Small intestine (tissue), 16 donors: ENCODE measurements around the gene TRMT11. TPM values are rescaled to one million over a fixed set of nuclear protein-coding genes. Genes with fewer than 3 reads are reported as not detected.

Experiments
- DNase-seq, 2 donors: peaks; one replicate each; pipeline versions ENCODE4 v3.0.0 to v3.0.0-alpha.2; 2013
- FAIRE-seq: peaks from 2 replicates; lab custom pipeline; 2012; peaks lifted over from hg19 to GRCh38; lab: Jason Lieb, UNC
- H3K27ac ChIP-seq, 3 donors: one replicate each; pipeline ENCODE4 v1.5.1; 2013; ENCODE audit warnings: low read length in 2 of 3, mild to moderate bottlenecking in 2 of 3, control low read depth in 1 of 3, inconsistent platforms in 1 of 3, low read depth in 1 of 3, moderate library complexity in 1 of 3
- H3K27me3 ChIP-seq, 3 donors: one replicate each; pipeline ENCODE4 v1.6.1; 2013; ENCODE audit warnings: low read length in 3 of 3, inconsistent platforms in 1 of 3; ENCODE audit not compliant: control insufficient read depth in 3 of 3, insufficient read depth in 3 of 3
- H3K36me3 ChIP-seq, 3 donors: one replicate each; pipeline ENCODE4 v1.6.1; 2013; ENCODE audit warnings: low read length in 3 of 3, inconsistent platforms in 1 of 3, low read depth in 1 of 3, mild to moderate bottlenecking in 1 of 3, moderate library complexity in 1 of 3; ENCODE audit not compliant: control insufficient read depth in 3 of 3, insufficient read depth in 2 of 3
- H3K4me1 ChIP-seq, 3 donors: one replicate each; pipeline ENCODE4 v1.6.1; 2013; ENCODE audit warnings: low read length in 2 of 3, inconsistent platforms in 1 of 3, low read depth in 1 of 3, mild to moderate bottlenecking in 1 of 3, moderate library complexity in 1 of 3; ENCODE audit not compliant: control insufficient read depth in 3 of 3, insufficient read depth in 2 of 3
- H3K4me3 ChIP-seq, 3 donors: one replicate each; pipeline ENCODE4 v1.5.1; 2013; ENCODE audit warnings: low read length in 3 of 3, control low read depth in 1 of 3, inconsistent platforms in 1 of 3, low read depth in 1 of 3, mild to moderate bottlenecking in 1 of 3, moderate library complexity in 1 of 3
- H3K9me3 ChIP-seq, 2 donors: one replicate each; pipeline ENCODE4 v1.6.1; 2013; ENCODE audit warnings: low read depth in 1 of 2, low read length in 1 of 2; ENCODE audit not compliant: control insufficient read depth in 2 of 2, insufficient read depth in 1 of 2
- WGBS, 3 donors: extraction: QIAGEN DNeasy Blood & Tissue Kit; methylation state at CpG; one replicate each; pipeline ENCODE4 v1.1.7; 2013; 5-methylcytosine and 5-hydroxymethylcytosine counted together
- long read RNA-seq, 10 donors: transcript quantifications; one replicate each; lab custom pipeline, GENCODE V29; 2026
- polyA plus RNA-seq, 4 donors: library from polyadenylated mRNA; stranded (reverse) in 3 of 4; unstranded in 1 of 4; fragments of 200-250 nt in 3 of 4; fragments of 120-200 nt in 1 of 4; gene quantifications; one replicate each; pipeline versions ENCODE4 v1.2.1 to v1.2.3, GENCODE V29; 2013
- donor health status: healthy with polysubstance abuse.
- donor health status: control.
- donor health status: control.
- donor health status: Bipolar disorder and iron deficiency.
- donor health status: healthy.

The TRMT11 gene
- polyA plus RNA-seq, result 10 to 100 TPM; 11.1 to 21.3 (median 14.4) TPM
- long read RNA-seq, donor 1, transcript TRMT11-201 (13 exons, 1,565 nt), result major isoform, 12 of 12 reads
- long read RNA-seq, donor 1, partial matches to known transcripts, result 0 of 12 reads
- long read RNA-seq, donor 1, other reads (novel, unspliced or antisense), result 0 of 12 reads
- long read RNA-seq, donor 2, partial matches to known transcripts, result 0 of 4 reads
- long read RNA-seq, donor 2, other reads (novel, unspliced or antisense), result 0 of 4 reads
- long read RNA-seq, donor 3, transcript TRMT11-201 (13 exons, 1,565 nt), result major isoform, 5 of 5 reads
- long read RNA-seq, donor 3, partial matches to known transcripts, result 0 of 5 reads
- long read RNA-seq, donor 3, other reads (novel, unspliced or antisense), result 0 of 5 reads
- long read RNA-seq, donor 4, result 0 reads
- long read RNA-seq, donor 5, result 0 reads
- long read RNA-seq, donor 6, transcript TRMT11-201 (13 exons, 1,565 nt), result major isoform, 7 of 7 reads
- long read RNA-seq, donor 6, partial matches to known transcripts, result 0 of 7 reads
- long read RNA-seq, donor 6, other reads (novel, unspliced or antisense), result 0 of 7 reads
- long read RNA-seq, donor 7, partial matches to known transcripts, result 0 of 4 reads
- long read RNA-seq, donor 7, other reads (novel, unspliced or antisense), result 0 of 4 reads
- long read RNA-seq, donor 8, partial matches to known transcripts, result 0 of 1 reads
- long read RNA-seq, donor 8, other reads (novel, unspliced or antisense), result 0 of 1 reads
- long read RNA-seq, donor 9, partial matches to known transcripts, result 0 of 1 reads
- long read RNA-seq, donor 9, other reads (novel, unspliced or antisense), result 0 of 1 reads
- long read RNA-seq, donor 10, partial matches to known transcripts, result 0 of 4 reads
- long read RNA-seq, donor 10, other reads (novel, unspliced or antisense), result 0 of 4 reads

DNA sequence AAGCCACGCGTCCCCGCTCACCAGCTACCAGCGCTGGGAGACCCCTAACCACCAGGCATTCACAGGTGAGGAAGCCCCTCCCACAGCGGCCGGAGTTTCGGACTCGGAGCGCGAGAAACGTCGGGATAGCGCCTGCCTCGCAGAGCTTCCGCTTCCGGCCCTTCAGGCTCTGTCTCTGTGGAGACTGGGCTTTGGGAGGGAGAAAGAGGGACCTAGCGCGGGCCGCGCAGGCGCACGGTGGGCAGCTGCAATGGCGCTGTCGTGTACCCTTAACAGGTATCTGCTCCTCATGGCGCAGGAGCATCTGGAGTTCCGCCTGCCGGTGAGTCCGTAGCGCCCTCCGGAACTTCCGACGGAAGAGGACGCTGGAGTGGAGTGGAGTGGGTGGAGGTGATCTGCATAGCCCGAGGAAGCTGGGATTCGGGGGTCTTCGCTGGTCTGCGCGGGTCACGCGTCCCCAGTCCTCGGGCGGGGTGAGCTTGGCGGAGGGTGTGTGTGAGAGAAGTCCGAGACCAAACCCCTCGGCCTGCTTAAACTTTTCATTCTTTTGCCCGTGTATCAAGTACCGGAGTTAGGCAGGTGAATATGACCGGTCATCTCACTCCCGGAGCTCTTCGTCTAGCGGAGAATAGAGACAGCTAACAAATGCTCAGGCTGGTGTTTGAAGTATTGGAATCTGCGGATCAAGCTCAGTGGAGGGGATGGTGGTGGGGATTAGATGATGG, at the start of gene TRMT11:
TRMT11 (plus strand) TSS at position 240 of the 725 bp plus-strand sequence; CDS start at position 251, 11 bp downstream.
- peaks cover 7 to 26% (median 16%) of the 10 kb centered on the region in 3 donors for H3K4me1 ChIP-seq
- 0 to 1% (median 0%) methylated on average over 51 to 52 of the region's 52 CpGs for WGBS, 3 donors
- peak within 1 kb of the TSS; percentile 79 to 82 (median 80) for H3K4me3 ChIP-seq

DNA sequence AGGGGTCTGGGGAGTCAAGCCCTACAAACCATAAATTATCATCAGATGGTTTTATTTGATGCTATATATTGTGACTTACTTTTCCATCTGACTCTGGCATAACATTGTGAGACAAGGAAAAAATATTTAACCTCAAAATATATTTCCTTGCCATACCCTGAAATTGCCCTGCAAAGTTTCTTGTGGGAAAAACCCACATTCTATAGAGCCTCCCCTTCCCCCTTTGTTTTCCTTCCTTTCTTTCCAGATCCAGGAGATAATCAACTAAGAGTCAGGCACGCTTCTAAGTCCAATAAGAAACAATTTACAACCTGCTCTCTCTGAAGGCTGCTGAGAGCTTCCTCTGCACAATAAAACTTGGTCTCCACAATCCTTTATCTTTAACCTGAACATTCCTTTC, 47.3 kb upstream of the TRMT11 start:
- WGBS, 3 donors, result 12 to 42% (median 35%) methylated on average over 1 of the region's 1 CpG
- FAIRE-seq (no peak), DNase-seq (no peak)
- H3K9me3 ChIP-seq, result no peaks in the 10 kb centered on the region
- no peaks in the 10 kb centered on the region for H3K36me3 ChIP-seq
- H3K27me3 ChIP-seq, result no peaks in the 10 kb centered on the region
- H3K4me1 ChIP-seq, result peaks cover 0 to 19% (median 2%) of the 10 kb centered on the region in 3 donors
- no peak overlapping the region for H3K27ac ChIP-seq
- no peak overlapping the region for H3K4me3 ChIP-seq

More for the DNA sequence above, at the start of gene TRMT11:
- DNase-seq (peak; percentile 88 to 95), FAIRE-seq (no peak)
- Histone ChIP-seq H3K9me3 (no peaks in the 10 kb centered on the region), H3K36me3 (peaks cover 0 to 3% (median 0%) of the 10 kb centered on the region in 3 donors), H3K27ac (peak within 1 kb of the TSS; percentile 82 to 94 (median 90)), H3K27me3 (no peaks in the 10 kb centered on the region)

DNA sequence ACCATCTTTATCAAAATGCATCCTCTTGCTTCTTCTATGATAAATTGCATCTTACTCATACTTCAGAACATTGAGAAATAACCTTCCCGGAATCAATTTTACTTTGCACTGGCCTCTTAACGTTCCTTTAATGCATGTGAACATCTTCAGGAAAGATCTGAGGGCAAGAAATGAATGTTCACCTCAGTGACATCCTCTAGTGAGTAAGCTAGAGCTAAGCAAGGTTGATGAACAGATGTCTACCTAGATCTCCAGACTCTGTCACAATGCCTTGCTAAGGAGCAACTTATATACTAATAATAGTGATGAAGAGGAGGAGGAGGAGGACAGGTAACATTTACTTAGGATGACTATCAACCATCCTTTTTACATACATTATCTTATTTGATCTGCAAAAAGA, 46.5 kb upstream of the TRMT11 start:
- FAIRE-seq (no peak), DNase-seq (no peak)
- Histone ChIP-seq H3K4me3 (no peak overlapping the region), H3K27me3 (no peaks in the 10 kb centered on the region), H3K4me1 (peaks cover 0 to 19% (median 2%) of the 10 kb centered on the region in 3 donors), H3K27ac (no peak overlapping the region), H3K9me3 (no peaks in the 10 kb centered on the region), H3K36me3 (no peaks in the 10 kb centered on the region)
- 77 to 93% (median 80%) methylated on average over 2 of the region's 2 CpGs for WGBS, 3 donors

DNA sequence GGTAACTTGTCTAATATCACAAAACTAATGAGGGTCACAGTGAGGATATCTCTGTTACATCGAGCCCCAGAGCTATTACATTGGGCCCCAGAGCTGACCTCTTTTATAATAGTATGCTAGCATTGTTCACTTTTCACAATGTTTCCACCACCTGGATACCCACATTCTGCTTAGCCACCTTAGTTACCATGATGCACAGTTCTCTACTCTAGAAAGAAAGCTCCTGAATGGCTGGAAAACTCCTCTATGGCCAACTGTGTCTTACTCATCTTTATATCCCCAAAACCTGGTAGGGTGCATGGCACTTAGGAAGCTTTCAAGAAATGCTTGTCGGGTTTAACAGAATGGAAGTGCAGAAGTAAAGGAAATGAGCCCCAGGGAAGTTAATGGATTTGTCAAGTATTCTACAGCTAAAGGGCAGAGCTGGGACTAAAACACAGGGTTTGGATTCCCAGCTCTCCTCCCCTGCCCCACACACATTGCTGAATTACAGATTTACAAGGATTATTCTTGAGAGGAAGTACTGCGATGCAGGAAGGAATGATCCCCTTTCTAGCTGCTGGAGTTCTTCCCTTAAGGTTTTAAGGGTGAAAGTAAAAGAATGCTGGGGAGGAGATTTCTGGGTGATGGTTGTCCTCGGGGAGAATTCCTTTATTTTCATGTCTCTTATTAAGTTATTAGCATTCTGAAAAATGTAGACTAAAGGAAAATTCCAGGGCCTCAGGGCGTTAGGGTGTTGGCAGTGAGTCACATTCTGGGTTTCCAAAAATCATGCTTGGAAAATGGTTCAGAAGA, 45.9 kb upstream of the TRMT11 start:
- DNase-seq (no peak), FAIRE-seq (no peak)
- Histone ChIP-seq H3K27me3 (no peaks in the 10 kb centered on the region), H3K4me3 (no peak overlapping the region), H3K27ac (no peak overlapping the region), H3K36me3 (no peaks in the 10 kb centered on the region), H3K9me3 (no peaks in the 10 kb centered on the region), H3K4me1 (peaks cover 0 to 24% (median 2%) of the 10 kb centered on the region in 3 donors)
- WGBS, 3 donors, result 57 to 67% (median 59%) methylated on average over 5 of the region's 5 CpGs

DNA sequence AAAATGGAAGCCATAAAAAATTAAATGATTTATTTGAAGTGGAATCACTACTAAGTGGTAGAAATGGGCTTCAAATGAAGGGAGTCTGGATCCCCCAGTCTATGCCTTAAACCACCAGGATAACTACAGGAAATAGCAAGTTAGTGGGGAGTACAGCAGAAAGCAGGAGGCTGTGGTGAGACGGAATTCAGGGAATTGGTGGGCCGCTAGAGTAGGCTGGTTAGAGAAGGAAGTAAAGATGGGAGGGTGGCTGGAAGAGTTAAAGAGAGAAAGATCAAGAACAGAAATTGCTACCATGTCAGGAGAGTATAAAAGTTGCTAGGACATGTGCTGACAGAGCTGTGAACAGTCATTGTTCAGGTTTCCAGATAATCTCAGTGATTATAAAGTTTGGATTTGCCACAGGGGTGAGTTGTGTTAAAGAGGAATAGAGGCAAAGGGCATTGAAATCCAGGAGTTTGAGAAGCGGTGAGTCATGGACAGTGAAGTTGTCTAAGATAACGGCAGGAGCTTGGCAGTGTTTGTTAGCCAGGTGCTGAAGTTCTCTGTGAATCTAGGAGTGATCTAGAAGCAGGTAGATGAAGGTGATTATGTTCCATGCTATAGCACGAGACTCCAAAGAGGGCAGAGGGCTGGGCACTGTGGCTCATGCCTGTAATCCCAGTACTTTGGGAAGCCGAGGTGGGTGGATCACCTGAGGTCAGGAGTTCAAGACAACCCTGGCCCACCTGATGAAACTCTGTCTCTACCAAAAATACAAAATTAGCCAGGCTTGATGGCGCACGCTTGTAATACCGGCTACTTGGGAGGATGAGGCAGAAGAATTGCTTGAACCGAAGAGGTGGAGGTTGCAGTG, 43.4 kb upstream of the TRMT11 start:
- Histone ChIP-seq H3K27ac (peak overlapping the region; percentile 84 to 89 (median 87)), H3K9me3 (no peaks in the 10 kb centered on the region), H3K27me3 (no peaks in the 10 kb centered on the region), H3K4me1 (peaks cover 5 to 41% (median 8%) of the 10 kb centered on the region in 3 donors), H3K4me3 (no peak overlapping the region), H3K36me3 (no peaks in the 10 kb centered on the region)
- 27 to 71% (median 46%) methylated on average over 10 of the region's 10 CpGs for WGBS, 3 donors
- DNase-seq (peak; percentile 76 to 94), FAIRE-seq (no peak)

DNA sequence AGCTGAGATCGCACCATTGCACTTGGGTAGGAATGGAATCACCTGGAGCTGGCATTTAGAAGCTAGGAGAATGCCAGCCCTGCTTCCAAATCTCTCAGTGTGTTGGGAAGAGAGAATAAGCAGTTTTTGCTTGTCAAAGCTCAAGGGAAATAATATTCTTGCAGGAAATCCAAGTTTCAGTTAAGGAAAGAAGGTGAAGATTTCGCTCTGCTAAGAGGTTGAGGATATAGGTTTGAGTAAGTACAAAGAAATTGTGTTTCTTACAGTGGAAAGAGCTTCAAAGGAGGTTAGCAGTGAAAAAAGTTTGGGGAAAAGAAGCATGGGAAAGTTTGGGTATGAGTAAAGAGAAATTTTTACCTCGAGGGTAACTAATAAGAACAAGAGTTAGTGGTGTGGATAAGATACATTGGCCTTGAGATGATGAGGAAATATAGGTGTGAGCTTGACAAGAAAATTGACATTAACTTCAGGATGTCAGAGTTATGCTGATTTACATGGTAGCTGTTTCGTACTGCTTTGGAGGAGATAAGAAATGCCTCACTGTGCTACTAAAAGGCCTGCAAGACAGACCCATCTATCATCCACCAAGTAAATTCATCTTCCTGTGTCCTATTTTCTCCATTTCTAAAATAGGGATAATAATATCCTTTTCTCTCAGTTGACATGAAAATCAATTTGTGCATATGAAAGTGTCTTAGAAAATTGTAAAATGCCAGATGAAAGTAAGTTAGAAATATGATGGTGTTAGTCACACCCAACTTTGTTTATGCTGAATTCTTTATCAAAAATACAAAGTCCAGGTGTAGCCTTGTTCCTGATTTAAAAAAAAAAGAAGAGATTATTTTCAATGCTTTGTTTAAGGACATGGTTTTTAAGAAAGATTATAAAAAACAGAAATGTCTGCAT, 42.6 kb upstream of the TRMT11 start:
- Histone ChIP-seq H3K4me3 (no peak overlapping the region), H3K27me3 (no peaks in the 10 kb centered on the region), H3K9me3 (no peaks in the 10 kb centered on the region), H3K36me3 (no peaks in the 10 kb centered on the region), H3K27ac (peak overlapping the region; percentile 84 to 89 (median 87)), H3K4me1 (peaks cover 5 to 48% (median 8%) of the 10 kb centered on the region in 3 donors)
- DNase-seq (peak in 1 of 2 donors; percentile 75), FAIRE-seq (no peak)
- WGBS, 3 donors, result 30 to 63% (median 40%) methylated on average over 4 of the region's 4 CpGs
